DND-41 (cell line): ENCODE measurements around the gene MGAT5.

Source experiments
- CTCF ChIP-seq: IDR thresholded peaks from 2 replicates; pipeline ENCODE4 v1.5.1; 2012; ENCODE audit warnings: borderline replicate concordance, low read length, moderate library complexity, mild to moderate bottlenecking; ENCODE audit not compliant: poor library complexity, severe bottlenecking; ENCODE audit errors: extremely low read depth
- EZH2 ChIP-seq: IDR thresholded peaks from 3 replicates; pipeline ENCODE4 v1.6.1; 2012; ENCODE audit warnings: borderline replicate concordance, low read depth, mild to moderate bottlenecking, moderate library complexity, low read length, inconsistent platforms; ENCODE audit not compliant: severe bottlenecking

- TF ChIP-seq CTCF (no peak), EZH2 (no peak)
These were observed 71.1 kb downstream of the MGAT5 start for GRCh38 chr2:134324947-134325346.
